H7 (cell line): ENCODE data around the gene LSM3. TPM values are rescaled to one million over a fixed set of nuclear protein-coding genes. Genes with fewer than 3 reads are reported as not detected.
"Not testable (repeated sequence)": the region's sequence is repeated elsewhere in the genome, so short reads cannot be mapped to it uniquely, and the experiment has no call there.

ENCODE experiments used
- DNase-seq: peaks from one replicate; pipeline ENCODE4 v3.0.0; 2012
- H3K27me3 ChIP-seq: 2 replicates; pipeline ENCODE4 v1.6.0; 2011; ENCODE audit warnings: mild to moderate bottlenecking, low read length; ENCODE audit not compliant: control insufficient read depth, insufficient read depth
- H3K36me3 ChIP-seq: replicated peaks from 2 replicates; pipeline ENCODE4 v1.5.1; 2011; ENCODE audit warnings: low read length; ENCODE audit not compliant: control insufficient read depth, insufficient read depth
- H3K4me3 ChIP-seq: 2 replicates; pipeline ENCODE4 v1.5.1; 2011; ENCODE audit warnings: low read depth, mild to moderate bottlenecking, control low read depth, low read length, moderate library complexity; ENCODE audit not compliant: insufficient read depth
- total RNA-seq: library from RNA; depleted of rRNA; stranded (reverse); fragments of >200 nt; shearing (Covaris generic); gene quantifications from 2 replicates; pipeline ENCODE4 v1.2.3, GENCODE V29; 2014

Gene LSM3
- total RNA-seq, 1 experiment from 2014 or later: 17.0 TPM

- Histone ChIP-seq H3K4me3 (no peak overlapping the region), H3K36me3 (no peaks in the 10 kb centered on the region), H3K27me3 (no peaks in the 10 kb centered on the region)
- DNase-seq: no peak
Measured at GRCh38 chr3:14223595-14223994, 45.0 kb downstream of the LSM3 start.

DNA sequence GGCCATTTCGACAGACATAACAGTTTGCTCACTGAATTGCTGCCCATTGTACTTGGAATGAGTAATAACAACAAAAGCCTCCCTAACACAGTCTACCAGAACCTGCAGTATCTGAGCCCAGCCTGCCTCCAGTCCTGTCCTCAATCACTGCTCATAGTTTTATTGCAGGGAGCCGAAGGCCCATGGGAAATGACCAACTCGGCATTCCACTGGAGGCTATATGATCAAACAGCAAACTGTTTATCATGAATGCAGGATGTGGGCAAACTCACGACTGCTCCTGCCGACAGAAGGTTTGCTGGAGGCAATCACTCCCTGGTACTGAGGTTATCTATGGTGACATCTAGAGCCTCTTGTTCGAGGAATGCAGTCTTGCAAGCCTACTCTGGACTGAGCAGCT, 46.3 kb downstream of the LSM3 start:
- Histone ChIP-seq H3K27me3 (no peaks in the 10 kb centered on the region), H3K4me3 (no peak overlapping the region)
- no peak for DNase-seq

GRCh38 chr3:14225421-14225820, 46.8 kb downstream of the LSM3 start:
- Histone ChIP-seq H3K4me3 (no peak overlapping the region), H3K27me3 (no peaks in the 10 kb centered on the region)
- DNase-seq: no peak

More for the DNA sequence above, 46.3 kb downstream of the LSM3 start:
- H3K36me3 ChIP-seq: no peaks in the 10 kb centered on the region

GRCh38 chr3:14226351-14226750, 47.7 kb downstream of the LSM3 start:
- DNase-seq: not testable (repeated sequence)

More at GRCh38 chr3:14225421-14225820, 46.8 kb downstream of the LSM3 start:
- no peaks in the 10 kb centered on the region for H3K36me3 ChIP-seq

DNA sequence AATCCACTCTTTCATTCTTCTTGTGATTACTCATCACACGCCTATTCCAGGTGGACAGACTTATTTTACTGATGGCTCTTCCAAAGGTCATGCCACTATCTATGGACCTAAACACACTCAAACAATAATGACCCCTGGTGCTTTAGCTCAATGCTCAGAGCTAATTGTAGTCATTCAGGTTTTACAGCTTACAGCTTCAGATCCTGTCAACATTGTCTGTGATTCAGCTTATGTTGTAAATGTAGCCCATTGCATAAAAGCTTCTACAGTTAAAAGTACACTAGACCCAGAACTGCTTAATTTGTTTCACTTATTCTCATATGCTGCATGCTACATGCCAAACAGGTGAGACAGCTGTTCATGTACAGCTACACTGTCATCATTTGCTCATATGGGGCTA, 49.2 kb downstream of the LSM3 start:
- DNase-seq: no peak
- no peak overlapping the region for H3K4me3 ChIP-seq
- no peaks in the 10 kb centered on the region for H3K36me3 ChIP-seq
- H3K27me3 ChIP-seq: no peaks in the 10 kb centered on the region

More at GRCh38 chr3:14226351-14226750, 47.7 kb downstream of the LSM3 start:
- H3K36me3 ChIP-seq, H3K27me3 ChIP-seq, H3K4me3 ChIP-seq: not testable (repeated sequence)

- DNase-seq: no peak
- no peak overlapping the region for H3K4me3 ChIP-seq
- H3K27me3 ChIP-seq: no peaks in the 10 kb centered on the region
- H3K36me3 ChIP-seq: no peaks in the 10 kb centered on the region
Measured at GRCh38 chr3:14228681-14229470, 50.3 kb downstream of the LSM3 start.

DNA sequence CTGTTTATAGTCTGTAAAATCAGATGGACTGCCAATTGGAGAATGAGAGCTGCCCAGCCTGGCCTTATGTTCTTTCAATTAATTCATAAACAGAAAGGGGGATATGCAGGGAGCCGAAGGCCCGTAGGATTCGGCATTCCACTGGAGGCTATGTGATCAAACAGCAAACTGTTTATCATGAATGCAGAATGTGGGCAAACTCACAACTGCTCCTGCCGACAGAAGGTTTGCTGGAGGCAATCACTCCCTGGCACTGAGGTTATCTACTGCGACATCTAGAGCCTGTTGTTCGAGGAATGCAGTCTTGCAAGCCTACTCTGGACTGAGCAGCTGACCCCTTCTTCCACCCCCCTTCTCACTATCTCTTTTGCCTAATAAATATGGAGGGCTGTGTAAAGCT, 51.1 kb downstream of the LSM3 start:
- H3K36me3 ChIP-seq, H3K4me3 ChIP-seq, DNase-seq, H3K27me3 ChIP-seq: not testable (repeated sequence)

- Histone ChIP-seq H3K4me3 (no peak overlapping the region), H3K27me3 (no peaks in the 10 kb centered on the region), H3K36me3 (no peaks in the 10 kb centered on the region)
- DNase-seq: no peak
Measured at GRCh38 chr3:14230729-14231128, 52.1 kb downstream of the LSM3 start.

- H3K4me3 ChIP-seq: no peak overlapping the region
- H3K27me3 ChIP-seq: no peaks in the 10 kb centered on the region
- H3K36me3 ChIP-seq: no peaks in the 10 kb centered on the region
- DNase-seq: no peak
Measured at GRCh38 chr3:14231145-14231990, 52.8 kb downstream of the LSM3 start.

- no peaks in the 10 kb centered on the region for H3K27me3 ChIP-seq
- no peak overlapping the region for H3K4me3 ChIP-seq
- DNase-seq: no peak
- H3K36me3 ChIP-seq: no peaks in the 10 kb centered on the region
Measured at GRCh38 chr3:14231998-14232501, 53.4 kb downstream of the LSM3 start.

DNA sequence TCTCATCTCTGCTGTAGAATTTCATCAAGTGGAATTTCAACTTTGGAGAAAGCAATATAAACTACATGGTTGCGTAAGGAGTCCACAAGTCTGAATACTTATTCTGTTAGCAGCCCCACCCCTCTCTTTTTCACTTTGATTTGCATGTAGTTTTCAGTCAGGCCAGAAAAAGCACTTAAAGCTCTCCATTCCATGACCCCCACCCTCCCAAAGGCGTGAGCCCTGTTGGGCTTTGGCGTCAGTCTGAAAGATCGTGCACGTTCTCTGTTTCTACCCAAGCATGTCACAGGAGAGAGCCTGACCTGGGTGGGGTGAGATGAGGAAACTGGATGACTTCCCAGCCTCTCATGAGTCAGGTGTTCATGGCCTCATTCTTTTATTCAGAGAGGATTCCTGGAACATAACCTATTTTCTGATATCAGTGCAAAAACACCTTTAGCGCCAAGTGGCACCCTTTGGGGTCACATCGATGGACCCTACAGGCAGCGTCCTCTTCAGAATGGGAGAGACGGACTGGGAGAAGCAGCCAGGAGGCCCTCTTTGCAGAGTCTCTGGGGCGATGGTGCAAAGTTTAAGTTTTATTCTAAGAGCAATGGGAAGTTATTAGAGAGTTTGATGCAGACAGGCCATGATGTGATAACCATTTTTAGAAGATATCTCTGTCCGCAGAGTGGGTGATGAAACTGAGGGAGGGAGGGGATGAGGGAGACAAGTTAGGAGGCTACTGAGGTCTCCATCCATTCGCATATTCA, 55.8 kb downstream of the LSM3 start:
- DNase-seq: no peak
- H3K27me3 ChIP-seq: no peaks in the 10 kb centered on the region
- H3K4me3 ChIP-seq: no peak overlapping the region
- no peaks in the 10 kb centered on the region for H3K36me3 ChIP-seq

DNA sequence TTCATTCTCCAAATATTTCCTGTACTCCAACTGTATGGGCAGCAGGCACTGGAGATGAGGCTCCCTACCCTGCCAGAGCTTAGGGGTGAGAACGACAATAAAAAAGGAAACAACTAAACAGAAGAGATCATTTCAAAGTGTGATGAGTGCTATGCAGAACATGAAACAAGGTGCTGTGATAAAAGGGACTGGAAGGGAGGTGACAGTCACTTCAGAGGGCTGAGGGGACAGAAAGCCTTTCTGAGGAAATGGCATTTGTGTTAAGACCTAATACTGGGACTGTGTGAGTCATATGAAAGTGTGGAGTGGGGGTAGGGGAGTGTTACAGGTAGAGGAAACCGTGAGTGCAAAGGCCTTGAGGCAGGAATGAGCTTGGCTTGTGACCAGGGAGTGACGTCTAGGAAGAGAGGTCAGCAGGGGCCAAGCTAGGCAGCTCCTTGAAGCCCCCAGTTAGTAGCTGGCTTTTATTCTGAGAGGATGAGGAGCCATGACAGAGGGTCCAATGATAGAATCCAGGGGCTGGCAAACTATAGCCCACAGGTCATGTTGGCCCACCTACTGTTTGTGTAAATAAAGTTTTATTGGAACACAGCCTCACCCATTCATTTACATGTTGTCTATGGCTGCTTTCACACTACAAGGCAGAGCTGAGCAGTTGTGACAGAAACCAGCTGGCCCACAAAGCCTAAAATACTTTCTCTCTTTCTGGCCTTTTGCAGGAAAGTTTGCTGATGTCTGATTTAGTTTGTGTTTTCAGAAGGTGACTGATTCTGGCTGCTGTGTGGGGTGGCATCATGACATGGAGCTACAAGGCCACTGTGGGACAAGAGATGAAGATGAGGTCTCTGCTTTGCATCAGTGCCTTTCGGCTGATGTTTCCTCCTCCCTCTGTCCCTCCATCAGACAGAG, 56.6 kb downstream of the LSM3 start:
- DNase-seq: no peak
- Histone ChIP-seq H3K4me3 (no peak overlapping the region), H3K27me3 (no peaks in the 10 kb centered on the region), H3K36me3 (no peaks in the 10 kb centered on the region)

DNA sequence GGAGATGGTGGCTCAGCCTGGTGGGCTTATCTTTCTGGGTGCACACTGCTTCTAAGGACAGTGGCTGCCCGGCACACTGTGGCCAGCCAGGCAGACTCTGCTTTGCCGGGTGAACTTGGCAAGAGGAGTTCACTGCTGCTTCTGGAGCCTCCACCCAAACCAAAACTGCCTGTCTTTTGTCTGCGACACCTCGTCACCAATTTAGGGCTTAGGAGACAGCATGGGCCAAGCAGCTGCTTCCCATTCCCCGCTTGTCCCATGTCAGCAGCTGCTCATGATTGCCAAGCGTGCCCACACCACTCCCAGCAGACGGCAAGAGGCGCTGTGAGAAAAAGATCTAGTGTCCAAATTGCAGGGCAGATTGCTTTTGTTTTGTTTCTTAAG, 57.3 kb downstream of the LSM3 start:
- Histone ChIP-seq H3K4me3 (no peak overlapping the region), H3K27me3 (no peaks in the 10 kb centered on the region), H3K36me3 (no peaks in the 10 kb centered on the region)
- DNase-seq: no peak

- Histone ChIP-seq H3K36me3 (no peaks in the 10 kb centered on the region), H3K27me3 (no peaks in the 10 kb centered on the region), H3K4me3 (no peak overlapping the region)
- DNase-seq: no peak
Measured at GRCh38 chr3:14236902-14237301, 58.3 kb downstream of the LSM3 start.
